Measurements from ENCODE around the gene BDKRB2. TPM values are rescaled to one million over a fixed set of nuclear protein-coding genes. Genes with fewer than 3 reads are reported as not detected.
A peak's percentile ranks its signal among the peaks of the same experiment; 100 is the strongest.

BDKRB2 gene
- total and polyA plus RNA-seq, 2 of the 4 experiments (the other 2 are of a cell fraction): 60.9 to 73.1 TPM

DNA sequence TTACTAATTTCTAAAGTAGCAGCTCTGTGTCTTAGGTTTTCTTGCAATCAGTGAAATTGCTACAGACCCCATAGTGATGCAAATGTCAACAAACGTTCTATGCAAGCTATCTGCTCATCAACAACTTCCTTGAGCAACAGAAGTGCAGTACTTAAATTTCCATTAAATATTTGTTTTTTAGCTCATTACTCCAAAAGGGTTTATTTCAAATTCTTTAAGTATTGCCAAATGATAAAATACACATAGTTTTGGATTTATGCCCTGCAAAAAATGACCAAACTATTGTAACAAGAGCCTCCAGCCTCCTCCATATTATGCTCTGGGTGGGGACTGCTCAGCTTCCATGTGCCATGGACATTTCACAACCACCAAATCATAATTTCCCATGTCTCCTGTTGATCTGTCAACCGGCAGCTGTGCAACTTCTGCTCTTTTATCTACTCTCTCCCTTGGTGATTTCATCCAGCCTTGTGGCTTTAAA lies 55.7 kb downstream of the BDKRB2 start:
- Histone ChIP-seq H2BK15ac (ENCODE audit: low read depth, low read length) (peak overlapping the region; percentile 55; the same call in 1 of the 3 replicates), H3K4me1 (ENCODE audit: control insufficient read depth, insufficient read depth, low read length) (peaks cover 30% of the 10 kb centered on the region), H3K23ac (ENCODE audit: low read depth, low read length) (peak overlapping the region; percentile 63; the same call in 1 of the 2 replicates), H2AK9ac (replicated peaks; ENCODE audit: low read depth, low read length, poor library complexity) (peak overlapping the region; percentile 2), H2BK20ac (ENCODE audit: low read depth, low read length) (0 out of 2 replicates have a peak overlapping the region, but pooled peaks have one; percentile 72), H3K56ac (ENCODE audit: extremely low read depth, insufficient read depth, low read length) (peak overlapping the region; percentile 51; the same call in 1 of the 2 replicates), H4K20me1 (ENCODE audit: insufficient read depth, low read length) (peaks cover 29% of the 10 kb centered on the region), H4K8ac (ENCODE audit: low read depth in 2 of 2, low read length in 2 of 2) (peak overlapping the region in 1 of 2 experiments; percentile 34; a peak in 2 of 4 replicates), H4K5ac (ENCODE audit: low read depth, low read length) (no peak overlapping the region), H3K18ac (ENCODE audit: low read depth, low read length) (0 out of 2 replicates have a peak overlapping the region, but pooled peaks have one; percentile 4), H4K91ac (ENCODE audit: insufficient read depth, low read depth, low read length) (peak overlapping the region; percentile 26; the same call in 1 of the 2 replicates), H2AK5ac (ENCODE audit: low read depth, low read length) (0 out of 2 replicates have a peak overlapping the region, but pooled peaks have one; percentile 47), H3K4me2 (ENCODE audit: low read depth, low read length) (peak overlapping the region; percentile 40; the same call in 1 of the 2 replicates), H3K9me3 (ENCODE audit: control insufficient read depth, insufficient read depth, low read length) (peaks cover 5% of the 10 kb centered on the region), H3K9me1 (ENCODE audit: insufficient read depth, low read length) (peaks cover 11% of the 10 kb centered on the region), H3K9ac (ENCODE audit: low read depth, low read length) (no peak overlapping the region), H3K4me3 (ENCODE audit: insufficient read depth, low read depth, low read length) (no peak overlapping the region), H3K27ac (ENCODE audit: insufficient read depth, low read length) (peak overlapping the region; percentile 88; the same call in 1 of the 2 replicates), H2BK5ac (ENCODE audit: low read depth, low read length, poor library complexity, severe bottlenecking) (peak overlapping the region; percentile 86), H3K79me1 (ENCODE audit: low read depth in 1 of 2, low read length in 2 of 2) (peaks cover 22 to 63% of the 10 kb centered on the region in 2 experiments; a peak in 3 of 4 replicates), H3K4ac (ENCODE audit: low read depth, low read length) (peak overlapping the region; percentile 64; the same call in 1 of the 2 replicates), H3K36me3 (ENCODE audit: control insufficient read depth, insufficient read depth, low read length) (peaks cover 51% of the 10 kb centered on the region), H2BK120ac (ENCODE audit: low read depth, low read length) (peak overlapping the region; percentile 47), H3K14ac (replicated peaks; ENCODE audit: low read depth, low read length) (peak overlapping the region; percentile 23; the same call in 1 of the 2 replicates), H3K27me3 (ENCODE audit: control insufficient read depth, insufficient read depth, low read length) (no peaks in the 10 kb centered on the region), H2AFZ (replicated peaks; ENCODE audit: low read length, poor library complexity) (no peak overlapping the region)
- BruUV-seq (replicated peaks): no TSS peak
- CTCF ChIA-PET: interaction anchor here (0.7 to 1.2 kb wide), 3 partner anchors 15 to 162 kb away, joined by 3 to 4 read pairs (median 4); no protein-coding TSS in a partner anchor
- in situ Hi-C loops (cut with MboI; ENCODE audit: low sequenced_read_pairs): loop anchor here (25.0 kb wide), 1 partner anchor 723 kb away; the partner anchor contains the start of gene GLRX5
- POLR2A ChIA-PET (ENCODE audit: unreplicated experiment): interaction anchor here (0.6 to 0.9 kb wide), 2 partner anchors 115 to 123 kb away, joined by 3 to 4 read pairs; no protein-coding TSS in a partner anchor
- peak; percentile 77 for DNase-seq
- dilution Hi-C loops (cut with HindIII; ENCODE audit: low sequenced_read_pairs, unreplicated experiment): no loop called here
- 10% methylated on average over 1 of the region's 2 CpGs; no CpG with 5 or more reads in 1 of the 2 experiments for WGBS, 2 experiments (ENCODE audit: extremely low coverage in 2 of 2, insufficient read length in 1 of 2)
- TF ChIP-seq FOS (IDR thresholded peaks at IDR 0.05; ENCODE audit: low read depth, low read length) (0 out of 2 replicates have a peak, but pooled peaks have one; percentile 6), BHLHE40 (IDR thresholded peaks at IDR 0.05; ENCODE audit: low read depth, low read length) (no peak), MAFK (IDR thresholded peaks at IDR 0.05; ENCODE audit: low read depth, low read length) (no peak), RFX5 (IDR thresholded peaks at IDR 0.05; ENCODE audit: low read depth, low read length) (no peak), MXI1 (IDR thresholded peaks at IDR 0.05; ENCODE audit: borderline replicate concordance, low read depth, low read length) (peak; percentile 83; the same call in 1 of the 2 replicates), CEBPB (IDR thresholded peaks at IDR 0.05; ENCODE audit: low read depth, low read length) (peak; percentile 75)
- intact Hi-C loops (cut with micrococcal nuclease): loop anchor here (10.0 kb wide), 1 partner anchor 726 kb away; the partner anchor contains the start of gene GLRX5
- ATAC-seq (ENCODE audit: low read depth): peak; percentile 31

All from IMR-90 (cell line).